ENCODE results near the gene DNAI2.

DNAI2 gene

GRCh38 chr17:74267579-74267978 is 6.5 kb upstream of the DNAI2 start:
- TF ChIP-seq OSR1 (CRISPR knock-in tag; IDR thresholded peaks at IDR 0.05) (no peak), CREB5 (CRISPR knock-in tag; IDR thresholded peaks at IDR 0.05; ENCODE audit: low read depth) (no peak), ZC3H10 (CRISPR knock-in tag; IDR thresholded peaks at IDR 0.05) (no peak), ARNTL (CRISPR knock-in tag; IDR thresholded peaks at IDR 0.05; ENCODE audit: borderline replicate concordance, low read depth) (no peak), RARB (CRISPR knock-in tag; IDR thresholded peaks at IDR 0.05) (no peak), PPARA (CRISPR knock-in tag; IDR thresholded peaks at IDR 0.05; ENCODE audit: borderline replicate concordance) (no peak), CSRNP3 (CRISPR knock-in tag; IDR thresholded peaks at IDR 0.05) (no peak), TCF4 (CRISPR knock-in tag; IDR thresholded peaks at IDR 0.05; ENCODE audit: borderline replicate concordance) (no peak), ZNF565 (CRISPR knock-in tag; conservative IDR thresholded peaks at IDR 0.05; ENCODE audit: low read depth) (no peak), POU6F1 (CRISPR knock-in tag; IDR thresholded peaks at IDR 0.05; ENCODE audit: borderline replicate concordance, low read depth) (no peak), ISL1 (CRISPR knock-in tag; IDR thresholded peaks at IDR 0.05) (no peak), SNAI2 (CRISPR knock-in tag; IDR thresholded peaks at IDR 0.05) (no peak), TSHZ2 (CRISPR knock-in tag; IDR thresholded peaks at IDR 0.05) (no peak), ZFP3 (CRISPR knock-in tag; IDR thresholded peaks at IDR 0.05) (no peak), ZNF8 (CRISPR knock-in tag; IDR thresholded peaks at IDR 0.05) (no peak)
- ATAC-seq: no peak

GRCh38 chr17:74267987-74268499 is 6.0 kb upstream of the DNAI2 start:
- no peak for TF ChIP-seq TOX (CRISPR knock-in tag; IDR thresholded peaks at IDR 0.05; ENCODE audit: borderline replicate concordance)
- TF ChIP-seq CREB5 (CRISPR knock-in tag; IDR thresholded peaks at IDR 0.05; ENCODE audit: low read depth): no peak
- TF ChIP-seq TSHZ2 (CRISPR knock-in tag; IDR thresholded peaks at IDR 0.05): no peak
- no peak for TF ChIP-seq ZFP30 (CRISPR knock-in tag; IDR thresholded peaks at IDR 0.05)
- TF ChIP-seq CSDC2 (CRISPR knock-in tag; IDR thresholded peaks at IDR 0.05): no peak
- TF ChIP-seq ZNF8 (CRISPR knock-in tag; IDR thresholded peaks at IDR 0.05): no peak
- TF ChIP-seq BACH2 (CRISPR knock-in tag; IDR thresholded peaks at IDR 0.05; ENCODE audit: borderline replicate concordance): no peak
- TF ChIP-seq RARB (CRISPR knock-in tag; IDR thresholded peaks at IDR 0.05): no peak
- TF ChIP-seq PATZ1 (CRISPR knock-in tag; IDR thresholded peaks at IDR 0.05; ENCODE audit: borderline replicate concordance): no peak
- no peak for TF ChIP-seq POU6F1 (CRISPR knock-in tag; IDR thresholded peaks at IDR 0.05; ENCODE audit: borderline replicate concordance, low read depth)
- TF ChIP-seq ZC3H10 (CRISPR knock-in tag; IDR thresholded peaks at IDR 0.05): no peak
- TF ChIP-seq ESRRG (CRISPR knock-in tag; IDR thresholded peaks at IDR 0.05): no peak
- TF ChIP-seq ZFP3 (CRISPR knock-in tag; IDR thresholded peaks at IDR 0.05): no peak
- TF ChIP-seq GLIS3 (CRISPR knock-in tag; IDR thresholded peaks at IDR 0.05): no peak
- TF ChIP-seq TCF4 (CRISPR knock-in tag; IDR thresholded peaks at IDR 0.05; ENCODE audit: borderline replicate concordance): no peak
- TF ChIP-seq ARNTL (CRISPR knock-in tag; IDR thresholded peaks at IDR 0.05; ENCODE audit: borderline replicate concordance, low read depth): no peak
- TF ChIP-seq SNAI2 (CRISPR knock-in tag; IDR thresholded peaks at IDR 0.05): no peak
- no peak for ATAC-seq

Measured in SK-N-SH treated with all-trans-retinoic acid at 6 μM for 48 hours (cell line).